Fibroblast of skin of left biceps (primary cell): Measurements from ENCODE around the gene SMTNL2.
"Not testable (repeated sequence)": the region's sequence is repeated elsewhere in the genome, so short reads cannot be mapped to it uniquely, and the experiment has no call there.

Experiments
- DNase-seq, 2 experiments: peaks; one replicate each; pipeline ENCODE4 v3.0.0-alpha.2; 2013; ENCODE audit warnings: low read depth in 2 of 2

Gene SMTNL2

GRCh38 chr17:4634976-4635375 is 50.6 kb downstream of the SMTNL2 start:
- no peak for DNase-seq

GRCh38 chr17:4635823-4636375 is 51.6 kb downstream of the SMTNL2 start:
- no peak for DNase-seq

- no peak for DNase-seq
Observed at GRCh38 chr17:4636474-4637100, 52.3 kb downstream of the SMTNL2 start.

- DNase-seq = not testable (repeated sequence)
Observed at GRCh38 chr17:4638766-4639165, 54.4 kb downstream of the SMTNL2 start.

- not testable (repeated sequence) for DNase-seq
Observed at GRCh38 chr17:4639301-4640059, 55.2 kb downstream of the SMTNL2 start.

GRCh38 chr17:4640569-4641188 is 56.4 kb downstream of the SMTNL2 start:
- DNase-seq = not testable (repeated sequence)

- no peak for DNase-seq
Observed at GRCh38 chr17:4641297-4642195, 57.2 kb downstream of the SMTNL2 start, which contains the start of gene ALOX15. Gene ALOX15 (minus strand): TSS chr17:4641678. CDS start chr17:4641651, 27 bp downstream.

GRCh38 chr17:4642286-4642685 is 58.0 kb downstream of the SMTNL2 start:
- no peak for DNase-seq

- DNase-seq = no peak
Observed at GRCh38 chr17:4643676-4644075, 59.3 kb downstream of the SMTNL2 start.

- no peak for DNase-seq
Observed at GRCh38 chr17:4645642-4646041, 61.3 kb downstream of the SMTNL2 start.

- no peak for DNase-seq
Observed at GRCh38 chr17:4648741-4649140, 64.4 kb downstream of the SMTNL2 start.

GRCh38 chr17:4652997-4653396 is 68.7 kb downstream of the SMTNL2 start:
- DNase-seq = no peak

GRCh38 chr17:4655933-4656332 is 71.6 kb downstream of the SMTNL2 start:
- DNase-seq = not testable (repeated sequence)

GRCh38 chr17:4657678-4658077 is 73.3 kb downstream of the SMTNL2 start:
- DNase-seq = no peak
